ENCODE data around the gene SNRPD2.

The SNRPD2 gene

DNA sequence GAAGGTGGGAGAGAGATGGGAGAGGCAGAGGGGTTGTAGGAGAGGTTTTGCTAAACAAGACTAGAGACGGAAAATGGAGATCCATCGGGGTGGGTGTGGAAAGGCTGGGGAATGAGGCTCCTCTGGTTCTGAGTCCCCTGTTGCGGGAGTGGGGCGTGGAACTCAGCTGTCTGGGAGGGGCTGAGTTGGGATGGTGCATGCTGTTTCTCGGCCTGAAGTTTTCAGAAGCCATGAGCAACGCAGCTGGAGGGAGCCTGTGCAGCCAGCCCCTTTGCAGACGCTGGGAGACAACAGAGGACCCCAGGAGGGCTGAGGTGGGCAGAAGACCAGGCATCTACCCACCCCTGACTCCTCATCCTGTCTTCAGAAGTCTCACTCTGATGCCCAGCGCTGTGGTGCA lies 31.1 kb downstream of the SNRPD2 start:
- Histone ChIP-seq H3K4me2 (ENCODE audit: low read depth, low read length, poor library complexity, severe bottlenecking) (no peak overlapping the region), H3F3A (ENCODE audit: insufficient read depth) (no peaks in the 10 kb centered on the region), H3K9me2 (replicated peaks; ENCODE audit: insufficient read depth, low read length) (no peaks in the 10 kb centered on the region), H3K4me3 (ENCODE audit: insufficient read depth, low read length, poor library complexity, severe bottlenecking) (no peak overlapping the region), H3K9me3 (ENCODE audit: insufficient read depth, low read length) (no peaks in the 10 kb centered on the region), H3K27me3 (ENCODE audit: low read length) (no peaks in the 10 kb centered on the region), H3K9ac (ENCODE audit: low read length) (no peak overlapping the region), H3K27ac (ENCODE audit: low read depth, low read length) (no peak overlapping the region), H3K79me2 (ENCODE audit: insufficient read depth, low read length) (no peaks in the 10 kb centered on the region), H2AFZ (ENCODE audit: low read depth, low read length, severe bottlenecking) (no peak overlapping the region), H4K20me1 (ENCODE audit: low read depth, low read length) (no peaks in the 10 kb centered on the region), H3K36me3 (ENCODE audit: low read length) (no peaks in the 10 kb centered on the region)
- TF ChIP-seq EZH2phosphoT487 (conservative IDR thresholded peaks at IDR 0.05; ENCODE audit: low read length) (no peak), CTCF (IDR thresholded peaks at IDR 0.05; ENCODE audit: insufficient read depth, low read length, poor library complexity, severe bottlenecking) (no peak)

GRCh38 chr19:45659096-45659729 lies 32.5 kb downstream of the SNRPD2 start:
- TF ChIP-seq EZH2phosphoT487 (conservative IDR thresholded peaks at IDR 0.05; ENCODE audit: low read length): no peak
- no peak for TF ChIP-seq CTCF (IDR thresholded peaks at IDR 0.05; ENCODE audit: insufficient read depth, low read length, poor library complexity, severe bottlenecking)
- Histone ChIP-seq H3K9me3 (ENCODE audit: insufficient read depth, low read length) (no peaks in the 10 kb centered on the region), H3K36me3 (ENCODE audit: low read length) (no peaks in the 10 kb centered on the region), H3K4me2 (ENCODE audit: low read depth, low read length, poor library complexity, severe bottlenecking) (no peak overlapping the region), H2AFZ (ENCODE audit: low read depth, low read length, severe bottlenecking) (no peak overlapping the region), H3F3A (ENCODE audit: insufficient read depth) (no peaks in the 10 kb centered on the region), H3K4me3 (ENCODE audit: insufficient read depth, low read length, poor library complexity, severe bottlenecking) (no peak overlapping the region), H3K9me2 (replicated peaks; ENCODE audit: insufficient read depth, low read length) (no peaks in the 10 kb centered on the region), H3K27me3 (ENCODE audit: low read length) (no peaks in the 10 kb centered on the region), H3K9ac (ENCODE audit: low read length) (no peak overlapping the region), H4K20me1 (ENCODE audit: low read depth, low read length) (no peaks in the 10 kb centered on the region), H3K27ac (ENCODE audit: low read depth, low read length) (no peak overlapping the region), H3K79me2 (ENCODE audit: insufficient read depth, low read length) (no peaks in the 10 kb centered on the region)

DNA sequence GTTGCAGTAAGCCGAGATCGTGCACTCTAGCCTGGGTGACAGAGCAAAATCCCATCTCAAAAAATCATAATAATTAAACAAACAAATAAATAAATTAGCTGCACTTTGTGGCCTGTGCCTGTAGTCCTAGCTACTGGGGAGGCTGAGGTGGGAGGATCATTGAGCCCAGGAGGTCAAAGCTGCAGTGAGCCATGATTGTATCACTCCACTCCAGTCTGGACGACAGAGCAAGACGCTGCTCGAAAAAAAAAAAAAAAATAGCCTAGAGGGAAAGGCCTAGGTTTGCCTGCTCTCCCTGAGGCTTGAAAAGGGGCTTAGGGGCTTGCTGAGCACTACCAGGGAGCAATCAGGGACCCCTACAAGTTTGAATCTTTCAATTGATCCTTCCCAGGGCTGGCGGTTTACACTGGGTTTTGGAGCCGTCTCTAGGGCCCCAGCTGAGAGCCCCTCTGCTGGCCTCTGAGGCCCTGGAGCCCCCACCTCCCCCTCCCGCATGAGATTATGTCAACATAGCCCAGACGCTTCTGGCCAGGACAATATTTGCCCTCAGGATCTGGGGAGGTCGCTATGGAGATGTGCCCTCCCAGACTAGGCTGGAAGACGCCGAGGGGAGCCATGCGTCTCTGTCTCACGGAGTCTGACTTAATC lies 34.1 kb downstream of the SNRPD2 start:
- Histone ChIP-seq H3K27me3 (ENCODE audit: low read length) (no peaks in the 10 kb centered on the region), H3K9me2 (replicated peaks; ENCODE audit: insufficient read depth, low read length) (no peaks in the 10 kb centered on the region), H3K4me2 (ENCODE audit: low read depth, low read length, poor library complexity, severe bottlenecking) (no peak overlapping the region), H4K20me1 (ENCODE audit: low read depth, low read length) (no peaks in the 10 kb centered on the region), H3K4me3 (ENCODE audit: insufficient read depth, low read length, poor library complexity, severe bottlenecking) (no peak overlapping the region), H3K79me2 (ENCODE audit: insufficient read depth, low read length) (no peaks in the 10 kb centered on the region), H3K9ac (ENCODE audit: low read length) (no peak overlapping the region), H2AFZ (ENCODE audit: low read depth, low read length, severe bottlenecking) (no peak overlapping the region), H3K27ac (ENCODE audit: low read depth, low read length) (no peak overlapping the region), H3F3A (ENCODE audit: insufficient read depth) (no peaks in the 10 kb centered on the region), H3K36me3 (ENCODE audit: low read length) (no peaks in the 10 kb centered on the region), H3K9me3 (ENCODE audit: insufficient read depth, low read length) (no peaks in the 10 kb centered on the region)
- no peak for TF ChIP-seq CTCF (IDR thresholded peaks at IDR 0.05; ENCODE audit: insufficient read depth, low read length, poor library complexity, severe bottlenecking)
- TF ChIP-seq EZH2phosphoT487 (conservative IDR thresholded peaks at IDR 0.05; ENCODE audit: low read length): no peak
